Measurements from ENCODE around the gene HPDL. TPM values are rescaled to one million over a fixed set of nuclear protein-coding genes. Genes with fewer than 3 reads are reported as not detected.

The HPDL gene
- total and polyA plus RNA-seq, 10 of the 15 experiments (the other 5 are each of a cell fraction or from before 2014, with no cell fraction given), result 1.3 to 75.5 (median 31.8) TPM

DNA sequence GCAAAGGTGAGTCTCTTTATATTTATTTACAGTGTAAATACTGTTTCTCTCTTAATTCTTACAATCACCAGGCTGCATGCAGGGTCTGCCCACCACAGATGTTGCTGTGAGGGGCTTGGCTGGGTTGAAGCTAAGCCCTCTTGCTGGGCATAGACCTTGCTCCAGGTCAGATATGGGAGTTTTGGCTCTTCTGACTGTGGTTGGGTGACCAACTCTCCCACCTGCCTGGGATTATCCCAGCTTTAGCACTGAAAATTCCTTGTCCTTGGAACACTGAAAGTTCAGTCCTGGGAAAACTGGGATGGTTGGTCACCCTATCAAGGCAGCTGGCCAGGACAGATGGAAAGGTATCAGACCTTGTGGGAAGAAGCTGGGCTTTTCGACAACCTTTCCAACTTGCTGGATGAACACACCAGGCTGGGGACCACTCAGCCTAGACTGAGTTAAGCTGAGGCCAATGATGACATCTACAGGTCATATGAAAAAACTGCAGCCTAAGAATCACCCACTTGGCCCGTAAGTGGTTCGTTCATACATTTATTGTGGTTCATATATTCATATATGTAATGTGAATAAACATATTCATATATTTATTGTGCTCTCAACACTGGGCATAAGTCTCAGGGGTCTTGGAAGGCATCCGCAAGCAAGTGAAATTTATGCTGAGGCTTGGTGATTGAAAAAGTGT, 26.6 kb upstream of the HPDL start (continued):
- TF ChIP-seq RUNX3 (IDR thresholded peaks at IDR 0.05; ENCODE audit: low read length), result no peak
- no peak for TF ChIP-seq NFIC (IDR thresholded peaks at IDR 0.05; ENCODE audit: low read depth, low read length)
- TF ChIP-seq NR2C1 (IDR thresholded peaks at IDR 0.05), result no peak
- TF ChIP-seq FOS (IDR thresholded peaks at IDR 0.05; ENCODE audit: borderline replicate concordance, extremely low read depth, insufficient read length), result no peak
- TF ChIP-seq MYB (IDR thresholded peaks at IDR 0.05; ENCODE audit: borderline replicate concordance, low read depth, low read length), result no peak
- TF ChIP-seq STAT1 (conservative IDR thresholded peaks at IDR 0.05), result 0 out of 2 replicates have a peak, but pooled peaks have one; percentile 32
- TF ChIP-seq NBN (IDR thresholded peaks at IDR 0.05), result no peak
- no peak for TF ChIP-seq TCF7 (IDR thresholded peaks at IDR 0.05; ENCODE audit: borderline replicate concordance)
- no peak for TF ChIP-seq MAX (IDR thresholded peaks at IDR 0.05; ENCODE audit: low read depth, low read length)
- TF ChIP-seq MYC (IDR thresholded peaks at IDR 0.05; ENCODE audit: insufficient read depth, insufficient read length, insufficient replicate concordance, low read length, severe bottlenecking), result no peak
- TF ChIP-seq RAD21 (IDR thresholded peaks at IDR 0.05; ENCODE audit: insufficient read depth, low read depth, low read length), result peak; percentile 92
- no peak for TF ChIP-seq SREBF2 (IDR thresholded peaks at IDR 0.05; ENCODE audit: low read length)
- TF ChIP-seq TAF1 (IDR thresholded peaks at IDR 0.05; ENCODE audit: borderline replicate concordance, low read depth, low read length), result no peak
- TF ChIP-seq YY1 (IDR thresholded peaks at IDR 0.05; ENCODE audit: low read depth, low read length), result 0 out of 2 replicates have a peak, but pooled peaks have one; percentile 18
- no peak for TF ChIP-seq TCF12 (IDR thresholded peaks at IDR 0.05; ENCODE audit: low read depth, low read length)
- TF ChIP-seq, protein P1, sequence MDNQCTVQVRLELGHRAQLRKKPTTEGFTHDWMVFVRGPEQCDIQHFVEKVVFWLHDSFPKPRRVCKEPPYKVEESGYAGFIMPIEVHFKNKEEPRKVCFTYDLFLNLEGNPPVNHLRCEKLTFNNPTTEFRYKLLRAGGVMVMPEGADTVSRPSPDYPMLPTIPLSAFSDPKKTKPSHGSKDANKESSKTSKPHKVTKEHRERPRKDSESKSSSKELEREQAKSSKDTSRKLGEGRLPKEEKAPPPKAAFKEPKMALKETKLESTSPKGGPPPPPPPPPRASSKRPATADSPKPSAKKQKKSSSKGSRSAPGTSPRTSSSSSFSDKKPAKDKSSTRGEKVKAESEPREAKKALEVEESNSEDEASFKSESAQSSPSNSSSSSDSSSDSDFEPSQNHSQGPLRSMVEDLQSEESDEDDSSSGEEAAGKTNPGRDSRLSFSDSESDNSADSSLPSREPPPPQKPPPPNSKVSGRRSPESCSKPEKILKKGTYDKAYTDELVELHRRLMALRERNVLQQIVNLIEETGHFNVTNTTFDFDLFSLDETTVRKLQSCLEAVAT (IDR thresholded peaks at IDR 0.05), result no peak
- no peak for TF ChIP-seq TBL1XR1 (IDR thresholded peaks at IDR 0.05; ENCODE audit: low read depth, low read length)
- no peak for TF ChIP-seq CBX3 (IDR thresholded peaks at IDR 0.05; ENCODE audit: borderline replicate concordance, low read depth)
- TF ChIP-seq SMAD5 (IDR thresholded peaks at IDR 0.05; ENCODE audit: low read depth), result no peak
